CD4-positive, alpha-beta T cell treated with Interleukin-12 subunit alpha and Interleukin-12 subunit beta, for 1 hour (primary cell): Measurements from ENCODE around the gene ABCC4.

Source experiments
- DNase-seq: peaks from one replicate; pipeline ENCODE4 v3.0.0-alpha.2; 2020

Gene ABCC4

DNA sequence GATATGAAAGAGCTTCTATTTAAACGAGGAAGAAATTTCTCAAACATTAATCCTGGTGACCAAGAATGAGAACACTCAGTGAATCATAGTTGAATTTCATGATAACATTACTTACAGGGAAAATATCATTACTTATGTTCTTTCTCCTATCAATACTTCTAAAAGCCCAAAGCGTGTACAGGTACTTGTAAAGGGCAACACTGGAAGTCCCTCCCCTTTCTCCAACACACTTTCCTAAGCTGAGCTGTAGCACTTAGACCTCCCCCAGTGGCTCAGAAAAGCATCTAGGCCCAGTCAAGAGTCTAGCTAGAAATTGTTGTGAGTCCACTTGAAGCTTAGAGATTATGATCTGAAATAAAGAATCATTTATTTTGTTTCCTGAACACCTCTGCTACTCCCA, 150.7 kb downstream of the ABCC4 start:
- no peak for DNase-seq

DNA sequence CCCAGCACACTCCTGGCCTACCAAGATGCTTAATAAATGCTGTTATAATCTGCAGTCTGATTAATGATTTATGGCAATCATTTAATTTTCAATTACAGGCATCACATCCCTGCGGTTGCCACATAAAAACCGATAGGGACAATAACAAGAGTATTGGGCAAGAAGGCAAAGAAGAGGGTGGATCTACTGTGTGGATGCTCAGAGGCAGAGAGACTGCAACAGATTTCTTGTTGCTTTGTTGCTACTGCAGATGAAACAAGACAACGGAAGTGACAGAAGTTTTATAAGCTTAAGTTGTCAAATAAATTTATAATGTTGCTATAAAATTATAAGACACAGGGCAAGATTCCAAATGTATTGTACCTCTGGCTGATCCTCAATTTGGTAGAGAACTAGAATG, 154.8 kb downstream of the ABCC4 start:
- DNase-seq: no peak

DNA sequence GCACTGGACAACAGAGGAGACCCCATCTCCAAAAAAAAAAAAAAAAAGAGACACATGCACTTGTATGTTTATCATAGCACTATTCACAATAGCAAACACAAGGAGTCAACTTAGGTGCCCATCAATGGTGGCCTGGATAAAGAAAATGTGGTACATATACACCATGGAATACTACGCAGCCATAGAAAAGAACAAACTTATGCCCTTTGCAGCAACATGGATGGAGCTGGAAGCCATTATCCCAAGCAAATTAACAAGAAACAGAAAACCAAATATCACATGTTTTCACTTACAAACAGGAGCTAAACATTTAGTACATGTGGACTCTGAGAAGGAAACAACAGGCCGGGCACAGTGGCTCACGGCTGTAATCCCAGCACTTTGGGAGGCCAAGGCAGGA, 155.7 kb downstream of the ABCC4 start:
- no peak for DNase-seq

DNA sequence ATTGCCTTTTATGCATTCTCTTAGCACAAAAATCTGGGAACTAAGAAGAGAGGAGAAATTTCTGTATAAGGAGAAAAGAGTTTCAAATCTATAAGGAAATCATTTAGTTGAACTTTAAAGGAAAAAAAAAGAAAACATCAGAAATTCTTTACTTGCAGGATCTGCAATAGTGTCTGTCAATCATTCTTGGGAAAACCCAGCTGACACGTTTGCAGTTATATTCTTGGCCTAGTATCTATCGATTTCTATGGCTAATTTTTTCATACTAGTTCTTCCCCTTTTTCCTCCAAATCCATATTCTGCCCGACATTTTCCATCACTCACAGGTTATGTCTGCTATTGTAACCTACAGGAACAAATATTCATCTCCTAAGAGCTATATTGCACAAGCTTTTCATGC, 160.7 kb downstream of the ABCC4 start:
- DNase-seq: no peak

DNA sequence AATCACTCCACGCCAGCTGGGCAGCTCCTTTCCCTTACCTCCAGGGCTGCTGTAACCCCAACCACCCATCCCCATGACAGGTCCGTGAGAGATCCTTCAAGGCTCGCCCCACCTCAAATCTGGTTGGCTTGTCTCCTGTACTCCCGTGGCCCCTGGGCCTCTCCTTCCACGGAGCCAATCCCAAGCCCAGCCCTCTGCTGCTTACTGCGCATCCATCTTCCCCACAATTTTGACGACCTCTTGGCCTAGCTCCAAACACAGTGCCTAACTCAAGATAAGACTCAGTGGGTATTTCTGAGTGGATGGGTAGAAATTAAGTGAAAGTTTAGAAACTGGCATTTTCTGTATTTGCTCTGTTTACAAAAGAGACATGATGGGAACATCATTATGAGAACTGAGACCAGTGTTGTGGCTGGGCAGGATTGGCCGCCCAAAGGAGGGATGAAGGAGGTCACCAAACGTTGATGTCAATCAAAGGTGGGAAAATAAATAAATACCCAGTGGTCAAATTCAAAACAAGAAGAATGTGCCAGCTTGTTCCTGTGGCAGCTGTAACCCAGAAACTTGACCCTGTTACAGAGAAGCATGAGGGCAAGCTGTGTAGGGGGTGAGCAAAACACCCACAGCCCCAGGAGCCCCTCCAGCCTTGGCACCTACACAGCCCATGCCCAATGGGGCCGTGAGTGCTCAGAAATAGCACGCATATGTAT, 162.2 kb downstream of the ABCC4 start:
- no peak for DNase-seq

DNA sequence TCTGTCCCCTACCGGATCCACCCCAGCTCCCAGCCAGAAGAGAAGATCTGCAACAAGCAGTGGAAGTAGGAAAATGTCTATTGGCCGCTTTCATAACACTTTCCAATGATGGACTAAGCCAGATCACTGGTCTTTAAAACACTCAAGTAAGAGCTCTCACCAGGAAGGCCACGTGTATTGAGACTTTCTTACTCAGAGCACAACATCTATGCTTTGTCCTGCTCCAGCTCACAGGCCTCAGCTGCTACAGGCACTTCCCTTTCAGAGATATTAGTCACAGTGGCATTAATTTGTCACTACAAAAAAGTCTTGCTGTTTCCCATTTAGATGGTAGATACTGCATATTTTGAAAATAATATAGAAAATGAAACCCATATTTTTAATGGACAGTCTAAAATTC, 164.2 kb downstream of the ABCC4 start:
- no peak for DNase-seq

DNA sequence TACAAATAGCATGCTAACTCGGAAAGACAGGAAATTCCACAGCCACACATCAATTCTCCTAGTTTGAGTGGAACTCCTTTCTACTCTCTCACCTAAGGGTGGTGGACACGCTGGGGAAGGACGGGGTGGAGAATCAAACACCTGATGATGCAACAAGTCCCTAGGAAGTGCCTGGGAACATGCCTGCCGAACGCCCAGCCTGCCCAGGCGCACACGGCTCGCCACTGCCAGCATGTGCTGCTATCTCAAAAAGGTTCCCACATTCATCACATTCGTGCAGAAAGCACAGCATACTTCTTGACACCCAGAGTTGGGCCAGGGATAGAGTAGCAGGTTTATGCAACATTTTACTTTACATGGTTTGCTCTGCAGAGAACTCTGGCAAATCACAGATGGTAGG, 164.6 kb downstream of the ABCC4 start:
- no peak for DNase-seq

DNA sequence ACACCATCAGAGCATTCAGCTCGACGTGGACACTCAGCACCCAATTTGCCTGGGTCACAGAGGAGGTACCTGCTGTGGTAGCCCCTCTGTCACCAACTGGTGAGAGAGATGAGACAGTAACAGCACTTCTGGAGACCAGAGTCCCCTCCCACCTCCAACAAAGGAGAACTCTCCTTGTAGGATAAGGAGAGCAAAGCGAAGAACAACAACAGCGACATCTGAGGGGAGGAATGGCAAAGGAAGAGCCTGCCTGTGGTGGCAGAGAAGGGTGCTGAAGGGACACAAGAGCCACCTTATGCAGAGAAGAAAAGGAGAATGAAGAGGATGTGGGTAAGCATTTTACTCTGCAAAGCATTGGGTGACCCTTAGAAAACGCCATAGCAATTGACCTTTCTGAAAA, 167.8 kb downstream of the ABCC4 start:
- DNase-seq: no peak

DNA sequence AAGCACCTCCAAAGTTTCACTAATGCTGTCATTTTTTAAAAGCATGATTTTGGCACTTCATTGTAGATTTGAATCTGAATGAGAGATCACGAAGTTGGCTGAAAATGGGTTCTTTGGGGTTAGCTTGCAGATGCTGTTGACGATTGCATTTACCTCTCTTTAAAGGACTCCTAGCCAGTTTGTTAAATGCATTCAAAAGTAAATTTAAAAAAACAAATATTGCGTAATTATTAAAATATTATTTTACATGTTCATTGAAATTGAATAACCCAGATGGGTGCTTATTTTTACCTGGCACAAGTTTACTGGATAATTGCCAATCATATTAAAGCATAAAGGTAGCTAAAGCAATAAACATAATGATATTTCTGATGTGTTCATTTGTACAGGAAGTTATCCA, 172.2 kb downstream of the ABCC4 start:
- DNase-seq: no peak

DNA sequence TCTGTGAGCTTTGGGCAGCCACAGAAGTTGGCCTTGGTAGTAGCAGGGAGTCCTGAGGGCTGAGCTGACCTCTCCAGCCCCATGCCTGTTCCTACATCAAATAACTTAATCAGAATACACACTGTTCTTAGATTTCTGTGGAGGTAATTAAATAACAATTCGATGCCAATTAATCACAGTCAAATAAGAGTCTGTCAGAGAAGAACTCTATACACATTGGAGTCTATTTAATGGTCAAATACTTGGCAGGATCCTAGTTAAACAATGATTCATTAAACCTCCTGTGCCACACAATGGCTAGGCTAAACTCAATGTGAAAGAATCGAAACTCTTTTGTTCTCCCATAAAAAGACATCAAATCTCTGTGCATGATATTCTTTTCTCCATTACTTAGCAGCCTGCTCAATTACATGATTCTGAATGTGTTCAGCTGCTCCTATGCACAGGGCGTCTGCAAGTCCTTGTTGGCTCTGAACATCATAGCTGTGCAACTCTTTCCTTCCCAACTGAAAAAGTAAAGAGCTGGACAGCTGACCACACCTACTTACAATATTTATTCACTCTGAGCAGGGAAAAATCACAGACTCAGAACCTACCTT, 173.1 kb downstream of the ABCC4 start:
- DNase-seq: no peak

DNA sequence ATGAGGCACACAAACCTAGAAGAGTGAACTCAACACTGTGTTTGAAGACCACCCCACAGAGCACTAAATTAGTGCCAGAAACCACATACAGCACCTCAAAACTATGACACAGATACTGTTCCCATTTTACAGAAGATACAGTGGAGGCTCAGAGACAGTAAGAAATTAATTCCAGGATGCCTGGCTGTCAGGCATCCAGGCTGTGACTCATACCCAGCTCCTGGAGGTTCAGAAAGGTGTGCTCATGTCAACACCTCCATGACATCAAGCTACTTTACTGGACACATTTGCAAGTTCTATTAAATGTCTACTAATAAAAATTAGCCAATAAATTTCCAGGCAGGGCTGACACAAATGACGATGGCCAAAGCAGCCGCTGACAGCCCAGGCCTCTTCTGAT, 176.3 kb downstream of the ABCC4 start:
- DNase-seq: no peak

DNA sequence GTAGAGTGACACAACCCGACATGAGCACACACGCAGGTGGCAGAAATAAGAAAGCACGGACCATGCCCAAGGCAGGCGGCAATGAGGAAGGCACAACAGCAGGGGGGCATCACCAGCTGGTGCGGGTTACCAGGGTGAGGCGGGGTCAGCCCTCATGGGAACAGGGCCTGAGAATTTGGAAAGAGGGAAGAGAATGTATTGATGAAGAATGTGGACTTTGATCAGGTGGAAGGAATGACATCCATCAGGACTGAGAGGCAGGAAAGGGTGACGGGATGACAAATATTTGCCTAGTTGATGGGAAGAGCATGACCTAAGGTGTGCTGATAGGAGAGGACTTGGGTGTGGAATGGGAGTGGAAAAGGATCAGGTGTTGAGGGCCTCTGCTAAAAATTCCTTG, 177.5 kb downstream of the ABCC4 start:
- no peak for DNase-seq

DNA sequence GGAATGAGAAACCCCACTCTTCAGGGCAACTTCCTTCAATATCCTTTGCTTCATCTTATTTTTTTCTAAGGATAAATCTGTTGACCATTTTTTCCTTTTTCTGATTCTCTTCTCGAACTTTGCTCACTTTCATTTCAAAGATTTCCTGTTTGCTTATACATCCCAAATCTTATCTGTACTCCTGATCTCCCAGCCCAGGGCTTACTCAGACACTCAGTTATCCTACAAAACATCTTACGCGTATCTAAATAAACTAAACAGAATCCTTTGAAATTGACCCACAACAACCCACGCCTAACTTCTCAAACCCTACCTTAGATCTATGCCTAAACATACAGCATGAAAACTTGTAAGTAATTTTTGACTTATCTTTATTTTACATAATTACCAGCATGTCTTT, 179.2 kb downstream of the ABCC4 start:
- no peak for DNase-seq

DNA sequence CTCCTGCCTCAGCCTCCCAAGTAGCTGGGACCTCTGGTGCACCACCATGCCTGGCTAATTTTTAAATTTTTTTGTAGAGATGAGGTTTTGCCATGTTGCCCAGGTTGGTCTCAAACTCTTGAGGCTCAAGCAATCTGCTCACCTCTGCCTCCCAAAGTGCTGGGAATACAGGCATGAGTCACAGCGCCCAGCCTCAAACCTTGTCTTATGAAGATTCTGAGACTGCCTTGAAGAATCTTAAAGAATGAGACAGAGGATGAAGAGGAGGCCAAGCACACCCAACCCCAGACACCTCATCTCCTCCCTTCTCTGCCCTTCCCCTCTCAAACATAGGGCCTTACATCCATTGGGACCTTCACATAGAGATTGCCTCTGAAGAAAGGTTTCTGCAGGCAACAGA, 179.7 kb downstream of the ABCC4 start:
- DNase-seq: no peak

DNA sequence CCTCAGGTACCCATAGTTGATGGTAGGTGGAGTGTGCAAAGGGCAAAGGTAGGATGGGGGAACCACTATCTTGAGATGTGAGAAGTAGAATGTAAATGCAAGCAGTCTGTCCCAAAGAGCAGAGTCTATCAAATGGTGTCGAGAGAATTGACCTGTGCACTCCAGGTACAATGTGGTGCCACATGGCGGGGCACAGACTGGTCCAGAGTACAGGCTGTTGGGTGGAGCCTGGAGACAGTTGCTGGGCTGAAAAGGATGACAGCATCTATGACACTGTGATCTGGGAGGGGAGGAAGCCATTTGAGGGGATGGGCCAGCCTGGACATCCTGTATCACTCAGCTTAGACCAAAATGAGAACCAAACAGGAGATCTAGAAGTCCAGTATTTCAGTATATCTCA, 180.6 kb downstream of the ABCC4 start:
- DNase-seq: no peak

DNA sequence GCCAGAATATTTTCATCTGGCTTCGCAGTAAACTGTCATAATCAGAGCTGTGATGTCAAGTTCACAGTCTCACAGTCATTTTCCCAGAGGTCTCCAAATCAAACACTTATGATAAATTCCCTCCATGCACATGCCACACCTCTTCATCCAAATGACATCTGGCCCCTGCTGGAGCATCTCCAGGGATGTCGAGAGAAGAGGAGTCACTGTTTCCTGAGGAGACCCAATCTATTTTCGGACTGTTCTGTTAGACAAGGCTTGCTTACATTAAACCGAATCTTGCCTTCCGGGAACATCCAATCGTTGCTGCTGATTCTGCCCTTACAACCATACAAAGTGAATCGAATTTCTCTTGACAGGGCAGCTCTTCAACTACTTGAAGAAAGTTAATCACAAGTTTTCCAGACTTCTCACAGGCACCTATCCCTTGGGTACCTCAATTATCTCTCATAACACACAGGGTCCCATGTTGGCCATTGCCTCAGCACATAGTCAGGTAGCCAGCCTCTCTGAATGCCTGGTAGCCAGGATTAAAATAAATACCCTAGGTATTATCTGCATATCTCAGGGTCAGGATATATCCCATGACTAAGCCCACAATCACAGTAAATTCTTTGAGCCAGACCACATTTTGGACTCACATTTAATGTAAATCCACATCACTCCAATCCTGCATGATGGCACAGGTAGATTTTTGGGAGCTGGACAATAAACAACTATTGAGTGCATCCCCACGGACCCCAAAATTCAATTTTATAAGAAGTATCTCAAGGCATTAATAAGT, 182.5 kb downstream of the ABCC4 start:
- no peak for DNase-seq

DNA sequence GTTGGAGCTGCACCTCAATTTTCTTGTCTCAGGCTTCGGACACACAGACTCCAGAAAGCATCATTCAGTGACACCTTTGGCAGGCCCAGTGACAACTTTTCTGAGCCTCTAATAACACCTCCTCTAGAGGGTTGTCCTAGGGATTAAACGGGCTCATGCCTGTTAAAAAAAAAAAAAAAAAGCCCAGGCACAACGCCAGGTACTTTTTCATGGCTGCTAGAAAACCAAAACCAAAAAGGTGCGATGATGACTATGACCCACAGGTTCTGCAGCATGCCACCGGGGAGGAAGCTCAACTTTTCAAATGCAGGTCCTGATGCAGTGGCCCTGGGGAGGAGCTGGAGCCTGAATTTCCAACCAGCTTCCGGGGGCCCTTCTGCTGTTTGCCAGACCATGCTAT, 184.2 kb downstream of the ABCC4 start:
- DNase-seq: no peak

DNA sequence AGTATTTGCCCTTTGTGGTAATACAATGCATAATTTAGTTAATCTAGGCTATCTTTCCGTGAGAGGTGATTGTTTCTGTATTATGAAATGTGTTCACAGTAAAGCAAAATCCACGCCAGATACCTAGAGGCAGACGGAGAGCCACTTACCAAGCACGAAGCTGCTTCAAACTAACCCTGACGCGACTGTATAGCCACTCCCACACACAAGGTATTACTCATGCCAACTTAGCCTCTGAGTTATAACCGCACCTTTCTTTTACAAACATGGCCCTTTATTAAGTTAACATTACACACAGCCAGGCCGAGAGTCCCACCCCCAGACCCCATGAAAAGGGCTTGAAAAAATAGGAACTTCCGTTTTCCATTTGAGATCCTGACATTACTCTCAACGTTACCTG, 185.7 kb downstream of the ABCC4 start:
- DNase-seq: no peak

DNA sequence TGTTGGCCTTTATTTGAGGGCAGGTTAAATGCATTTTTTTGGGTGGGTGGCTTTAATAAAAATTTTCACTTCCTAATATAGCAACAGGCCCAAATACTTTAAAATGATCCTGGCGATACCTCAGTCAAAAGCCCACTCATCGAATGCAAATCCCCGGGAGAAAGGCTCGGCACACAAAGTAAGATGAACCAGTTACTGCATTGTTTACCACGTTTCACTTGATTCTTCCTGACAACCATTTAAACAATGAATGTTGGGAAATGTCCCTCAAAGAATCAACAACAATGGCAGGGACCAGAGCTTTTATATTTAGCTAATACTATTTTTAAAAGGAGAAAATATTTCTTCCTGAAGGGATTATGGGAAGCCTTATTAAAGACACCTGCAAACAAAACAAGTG, 187.7 kb downstream of the ABCC4 start:
- no peak for DNase-seq

DNA sequence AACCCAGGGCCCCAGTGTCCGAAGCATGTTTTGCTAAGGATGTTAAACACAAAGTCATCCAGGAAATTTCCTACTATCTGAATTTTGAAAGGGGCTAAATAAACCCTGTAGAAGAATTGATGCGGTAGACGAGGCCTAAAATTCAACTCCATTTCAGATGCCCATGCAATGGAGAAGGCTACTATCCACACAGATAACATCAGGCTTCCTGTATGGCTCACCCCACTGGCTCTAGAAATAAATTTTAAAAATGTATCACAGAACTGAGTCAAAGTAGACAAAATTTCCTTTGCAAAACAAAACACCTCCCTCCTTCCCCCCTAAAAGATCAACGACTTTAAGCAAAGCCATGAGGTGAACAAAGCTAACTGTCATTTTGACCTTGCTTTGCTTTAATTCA, 188.4 kb downstream of the ABCC4 start:
- no peak for DNase-seq

DNA sequence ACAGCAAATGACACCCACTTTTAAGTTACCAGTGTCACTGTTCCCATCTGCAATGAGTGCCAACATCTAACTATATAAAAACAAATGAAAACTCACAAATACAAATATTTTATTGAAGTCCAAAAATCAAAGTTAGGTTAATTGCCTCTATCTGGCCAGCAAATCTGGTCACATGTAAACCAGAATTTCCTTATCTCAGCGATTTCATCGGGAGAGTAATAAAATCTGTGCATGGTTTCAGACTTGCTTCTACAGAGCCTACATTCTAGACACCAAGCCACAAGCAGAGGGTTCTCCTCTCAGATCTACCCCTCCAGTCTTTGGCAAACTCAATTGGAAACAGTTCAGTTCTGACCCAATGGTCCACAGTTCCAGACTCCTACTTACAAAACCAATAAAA, 189.6 kb downstream of the ABCC4 start:
- no peak for DNase-seq

DNA sequence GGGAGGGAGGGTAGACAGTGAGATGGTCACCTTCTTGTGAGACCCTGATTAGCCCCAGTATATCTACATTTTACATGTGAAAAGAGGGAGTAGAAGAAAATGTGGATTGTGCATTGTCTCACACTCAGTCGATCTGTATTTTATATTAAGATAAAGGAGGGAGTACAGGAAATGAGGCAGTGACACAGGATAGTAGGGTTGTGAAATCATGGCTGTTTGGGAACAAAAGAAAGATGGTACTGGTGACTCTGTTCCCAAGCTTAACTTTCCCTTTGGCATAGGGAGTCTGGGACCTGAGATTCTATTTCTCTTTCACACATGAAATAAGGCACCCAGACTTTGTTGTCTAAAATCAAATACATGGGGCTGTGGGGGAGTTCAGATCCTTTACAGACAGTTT, 194.7 kb downstream of the ABCC4 start:
- no peak for DNase-seq

DNA sequence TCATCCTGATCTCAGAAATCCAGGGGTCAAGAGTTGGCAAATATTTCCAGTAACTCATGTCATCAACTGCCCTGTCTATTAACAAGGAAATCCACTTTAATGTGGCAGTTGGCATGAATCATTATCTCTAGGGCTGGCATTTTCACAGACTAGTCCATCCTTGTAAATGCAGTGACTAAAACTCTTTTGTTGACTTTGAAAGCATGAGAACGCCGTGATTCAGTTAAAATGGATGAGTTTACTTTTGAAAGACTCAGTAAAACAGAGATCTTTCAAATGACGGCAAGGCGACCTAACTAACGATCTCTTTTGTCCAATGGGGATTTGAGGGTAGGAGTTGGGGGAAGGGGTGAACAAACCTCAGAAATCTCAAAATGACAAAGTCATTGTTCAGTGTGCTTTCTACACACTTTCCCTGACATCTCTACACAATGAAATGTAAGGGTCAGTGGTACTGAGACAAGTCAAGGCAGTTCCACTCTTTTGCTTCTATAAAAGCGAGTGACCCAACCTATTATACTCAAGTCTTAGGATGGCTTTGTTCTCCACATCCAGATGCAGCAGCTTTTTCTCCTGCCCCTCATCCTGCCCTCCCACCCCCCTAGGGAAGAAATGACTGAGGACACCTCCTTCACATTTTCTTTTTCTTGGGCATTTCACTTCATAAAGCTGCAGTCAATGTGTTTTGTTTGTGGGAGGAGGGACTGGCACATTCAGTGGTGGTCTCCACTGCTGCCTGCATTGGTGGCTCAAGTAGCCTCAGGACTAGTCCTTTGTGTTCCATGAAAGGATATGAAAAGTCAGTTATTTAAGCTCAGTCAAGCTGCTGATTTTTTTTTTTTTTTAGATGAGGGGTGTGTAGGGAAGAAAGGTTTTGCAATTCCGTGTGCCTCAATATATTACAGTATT, 200.5 kb downstream of the ABCC4 start:
- no peak for DNase-seq
